Testis (tissue), 3 donors: ENCODE measurements around the gene ANKRD28. TPM values are rescaled to one million over a fixed set of nuclear protein-coding genes. Genes with fewer than 3 reads are reported as not detected.

Source experiments
- DNase-seq: peaks from one replicate; pipeline ENCODE4 v3.0.0-alpha.2; 2019
- H3K27ac ChIP-seq, 2 donors: fragments of 200-600 bp; sonication (generic); one replicate each; pipeline ENCODE4 v1.5.1; 2019
- H3K27me3 ChIP-seq: fragments of 200-600 bp; sonication (generic); one replicate; pipeline ENCODE4 v1.5.1; 2019
- H3K36me3 ChIP-seq: fragments of 200-600 bp; sonication (generic); one replicate; pipeline ENCODE4 v1.5.1; 2017; ENCODE audit warnings: low read depth; ENCODE audit errors: missing control alignments
- H3K4me1 ChIP-seq: fragments of 200-600 bp; sonication (generic); one replicate; pipeline ENCODE4 v1.5.1; 2019
- H3K4me3 ChIP-seq, 2 donors: fragments of 200-600 bp; sonication (generic); one replicate each; pipeline ENCODE4 v1.5.1; 2017 to 2019
- H3K9me3 ChIP-seq: fragments of 200-600 bp; sonication (generic); one replicate; pipeline ENCODE4 v1.5.1; 2017
- CTCF ChIP-seq, 3 experiments: fragments of 450-650 bp in 2 of 3; fragments of 200-600 bp in 1 of 3; sonication (generic) in 1 of 3; IDR thresholded peaks; one replicate each; pipeline ENCODE4 v1.5.1; 2016 to 2019; ENCODE audit warnings: antibody characterized with exemption in 3 of 3, mild to moderate bottlenecking in 2 of 3, moderate library complexity in 1 of 3
- POLR2A ChIP-seq: fragments of 450-650 bp; IDR thresholded peaks from one replicate; pipeline ENCODE4 v1.6.1; 2017; ENCODE audit warnings: antibody characterized with exemption, mild to moderate bottlenecking, moderate library complexity
- WGBS, 2 donors: methylation state at CpG; one replicate each; pipeline ENCODE4 v1.1.5; 2018; 5-methylcytosine and 5-hydroxymethylcytosine counted together
- intact Hi-C: fragments of 100-400 bp; cut with DNase I; formaldehyde crosslinking; loops from one replicate; pipeline ENCODE4 v1.15.1; 2023; ENCODE audit warnings: low total_unique reads
- polyA plus RNA-seq: library from polyadenylated mRNA; stranded (reverse); fragments of 350-450 nt; fragmentation: Illumina TruSeq; extraction: RNeasy Lipid Tissue Mini Kit (QIAGEN cat#74804); gene quantifications from one replicate; pipeline ENCODE4 v1.2.3, GENCODE V29; 2014; ENCODE audit warnings: low read depth, low replicate concordance; ENCODE audit not compliant: insufficient read depth
- total RNA-seq, 2 donors: library from RNA; depleted of rRNA; stranded (reverse); fragments of >200 nt; gene quantifications; one replicate each; pipeline ENCODE4 v1.2.3, GENCODE V29; 2016

The ANKRD28 gene
- total and polyA plus RNA-seq, 3 donors from 2014 or later: 82.8 to 96.3 (median 93.8) TPM

DNA sequence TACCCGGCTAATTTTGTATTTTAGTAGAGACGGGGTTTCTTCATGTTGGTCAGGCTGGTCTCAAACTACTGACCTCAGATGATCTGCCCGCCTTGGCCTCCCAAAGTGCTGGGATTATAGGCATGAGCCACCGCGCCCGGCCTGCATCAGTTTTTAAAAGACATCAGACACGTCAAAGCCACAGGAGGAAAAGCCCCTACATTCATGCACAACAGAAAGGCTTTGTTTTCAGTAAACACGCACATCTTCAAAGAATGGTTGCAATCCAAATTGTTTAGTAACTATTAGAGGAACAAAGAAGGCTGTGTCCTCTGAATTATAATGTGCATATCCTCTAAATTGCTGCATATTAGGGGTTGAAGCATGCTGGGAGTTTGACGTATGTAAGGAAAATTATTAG is 142.9 kb downstream of the ANKRD28 start:
- H3K4me3 ChIP-seq: no peak overlapping the region
- TF ChIP-seq POLR2A (no peak), CTCF (IDR thresholded peaks at IDR 0.05) (no peak)
- no peak overlapping the region for H3K27ac ChIP-seq
- WGBS, 2 donors: 75 to 90% methylated on average over 9 of the region's 9 CpGs
- no peaks in the 10 kb centered on the region for H3K36me3 ChIP-seq
- H3K4me1 ChIP-seq: no peaks in the 10 kb centered on the region
- H3K9me3 ChIP-seq: no peaks in the 10 kb centered on the region
- intact Hi-C loops: no loop called here
- no peaks in the 10 kb centered on the region for H3K27me3 ChIP-seq
- no peak for DNase-seq

GRCh38 chr3:15654127-15654526 is 143.7 kb downstream of the ANKRD28 start:
- Histone ChIP-seq H3K27ac (no peak overlapping the region), H3K36me3 (no peaks in the 10 kb centered on the region), H3K9me3 (no peaks in the 10 kb centered on the region), H3K4me3 (no peak overlapping the region), H3K27me3 (no peaks in the 10 kb centered on the region), H3K4me1 (no peaks in the 10 kb centered on the region)
- DNase-seq: no peak
- intact Hi-C loops: no loop called here
- TF ChIP-seq CTCF (IDR thresholded peaks at IDR 0.05) (no peak), POLR2A (no peak)

DNA sequence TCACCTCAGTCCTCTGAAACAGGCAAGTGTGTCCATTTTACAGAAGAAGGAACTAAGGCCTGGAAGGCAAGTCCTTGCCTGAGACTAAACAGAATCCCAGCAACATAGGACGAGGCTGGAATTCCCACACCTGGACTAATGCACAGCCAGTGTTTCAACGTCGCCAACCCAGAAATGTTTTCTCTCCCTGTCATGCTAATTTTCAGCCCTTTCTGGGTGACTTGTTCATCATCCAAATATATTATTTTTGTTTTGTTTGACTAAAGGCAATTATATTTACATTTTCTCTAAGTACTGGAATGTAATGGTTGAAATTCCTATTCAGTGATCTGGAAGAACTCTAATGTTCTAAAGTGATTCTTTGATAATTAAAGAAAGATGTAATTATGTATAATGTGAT is 144.5 kb downstream of the ANKRD28 start:
- H3K36me3 ChIP-seq: no peaks in the 10 kb centered on the region
- no peaks in the 10 kb centered on the region for H3K4me1 ChIP-seq
- H3K27ac ChIP-seq: no peak overlapping the region
- DNase-seq: no peak
- H3K27me3 ChIP-seq: no peaks in the 10 kb centered on the region
- intact Hi-C loops: no loop called here
- H3K9me3 ChIP-seq: no peaks in the 10 kb centered on the region
- H3K4me3 ChIP-seq: no peak overlapping the region
- TF ChIP-seq POLR2A (no peak), CTCF (IDR thresholded peaks at IDR 0.05) (no peak)
- 80 to 91% methylated on average over 3 of the region's 3 CpGs for WGBS, 2 donors

DNA sequence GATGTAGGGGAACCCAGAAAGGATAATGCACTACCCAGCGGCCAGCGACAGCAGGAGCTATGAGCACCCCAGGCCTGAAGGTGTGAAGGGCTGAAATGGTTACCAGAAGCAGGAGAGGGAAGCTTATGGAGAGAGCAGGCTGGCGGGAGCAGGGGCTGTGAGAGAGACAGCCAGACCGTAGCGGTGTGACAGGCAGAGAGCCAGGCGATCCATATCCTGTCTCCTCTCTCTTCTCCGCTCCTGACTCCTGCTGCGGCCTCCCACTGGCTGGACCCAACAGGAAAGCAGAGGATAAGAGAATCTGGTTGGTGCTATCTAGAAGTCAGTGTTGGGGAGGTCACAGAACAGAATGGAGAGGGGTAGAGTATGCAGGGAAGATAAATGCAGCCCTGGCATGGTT is 146.4 kb downstream of the ANKRD28 start:
- WGBS, 2 donors: 82 to 84% methylated on average over 8 of the region's 8 CpGs
- intact Hi-C loops: no loop called here
- Histone ChIP-seq H3K27ac (no peak overlapping the region), H3K27me3 (no peaks in the 10 kb centered on the region), H3K36me3 (no peaks in the 10 kb centered on the region), H3K4me1 (peaks cover 8% of the 10 kb centered on the region), H3K4me3 (no peak overlapping the region), H3K9me3 (no peaks in the 10 kb centered on the region)
- TF ChIP-seq POLR2A (no peak), CTCF (IDR thresholded peaks at IDR 0.05) (no peak)
- no peak for DNase-seq

DNA sequence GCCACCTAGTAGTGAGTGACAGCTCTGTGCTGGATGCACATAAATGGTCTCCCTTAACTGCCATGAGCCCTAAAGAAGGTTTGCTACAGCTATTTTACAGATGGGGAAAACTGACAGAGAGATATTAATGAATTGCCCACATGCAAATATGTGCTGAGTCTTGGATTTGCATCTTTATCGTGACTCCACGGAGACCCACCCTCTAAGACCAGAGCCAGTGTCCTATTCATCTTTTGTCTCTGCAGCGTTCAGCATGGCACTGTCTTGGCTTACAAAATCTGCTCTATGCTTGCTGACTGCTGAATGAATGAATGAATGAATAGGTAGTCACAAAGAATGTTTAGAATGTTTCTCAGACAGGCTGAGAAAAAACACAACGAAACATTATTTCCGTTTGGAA is 147.9 kb downstream of the ANKRD28 start:
- no peak for TF ChIP-seq POLR2A
- TF ChIP-seq CTCF (IDR thresholded peaks at IDR 0.05): no peak
- Histone ChIP-seq H3K27me3 (no peaks in the 10 kb centered on the region), H3K4me3 (no peak overlapping the region), H3K27ac (no peak overlapping the region), H3K9me3 (no peaks in the 10 kb centered on the region), H3K4me1 (peaks cover 8% of the 10 kb centered on the region), H3K36me3 (no peaks in the 10 kb centered on the region)
- no peak for DNase-seq
- 95 to 97% methylated on average over 5 of the region's 5 CpGs for WGBS, 2 donors
- intact Hi-C loops: no loop called here
